Activated CD8-positive, alpha-beta T cell treated with anti-CD3 and anti-CD28 coated beads for 36 hours (primary cell): Measurements from ENCODE around the gene RECQL5. TPM values are rescaled to one million over a fixed set of nuclear protein-coding genes. Genes with fewer than 3 reads are reported as not detected.

Experiments used
- ATAC-seq: fragments of 200-7000 bp; cut with Tn5 transposase; one replicate; pipeline ENCODE4 v1.10.0; 2021; ENCODE audit warnings: mild to moderate bottlenecking, moderate library complexity
- CTCF ChIA-PET: fragments of 350-600 bp; sonication (Branson Sonifier 250); formaldehyde crosslinking; loops from one replicate; lab custom pipeline; 2021; ENCODE audit warnings: antibody characterized with exemption; lab: Charles Lee
- POLR2A ChIA-PET: fragments of 350-600 bp; sonication (Branson Sonifier 250); formaldehyde crosslinking; loops from one replicate; lab custom pipeline; 2021; ENCODE audit warnings: antibody characterized with exemption; lab: Charles Lee
- DNase-seq: peaks from one replicate; pipeline ENCODE4 v3.0.0-alpha.2; 2020
- H3K27ac Mint-ChIP-seq: one replicate; pipeline ENCODE4 v1.8.0; 2021; ENCODE audit warnings: mild to moderate bottlenecking, mixed read lengths
- H3K27me3 Mint-ChIP-seq: one replicate; pipeline ENCODE4 v1.8.0; 2021; ENCODE audit warnings: mixed read lengths
- H3K36me3 Mint-ChIP-seq: one replicate; pipeline ENCODE4 v1.8.0; 2021; ENCODE audit warnings: low read depth, mixed read lengths
- H3K4me1 Mint-ChIP-seq: one replicate; pipeline ENCODE4 v1.8.0; 2021; ENCODE audit warnings: low read depth, mixed read lengths
- H3K4me3 Mint-ChIP-seq: one replicate; pipeline ENCODE4 v1.8.0; 2021; ENCODE audit warnings: mild to moderate bottlenecking, moderate library complexity, mixed read lengths
- H3K9me3 Mint-ChIP-seq: one replicate; pipeline ENCODE4 v1.8.0; 2021; ENCODE audit warnings: mixed read lengths
- CTCF ChIP-seq: fragments of 200-600 bp; IDR thresholded peaks from one replicate; pipeline ENCODE4 v1.8.0; 2022; ENCODE audit warnings: antibody characterized with exemption, mild to moderate bottlenecking
- intact Hi-C: fragments of 100-400 bp; cut with micrococcal nuclease; formaldehyde crosslinking; loops from one replicate; pipeline ENCODE4 v1.10.0; 2022
- total RNA-seq, 2 experiments: library from RNA; stranded (reverse); gene quantifications; one replicate each; pipeline ENCODE4 v1.2.3, GENCODE V29; 2021

The RECQL5 gene
- total RNA-seq, 2 experiments from 2014 or later = 33.3 to 34.2 TPM

DNA sequence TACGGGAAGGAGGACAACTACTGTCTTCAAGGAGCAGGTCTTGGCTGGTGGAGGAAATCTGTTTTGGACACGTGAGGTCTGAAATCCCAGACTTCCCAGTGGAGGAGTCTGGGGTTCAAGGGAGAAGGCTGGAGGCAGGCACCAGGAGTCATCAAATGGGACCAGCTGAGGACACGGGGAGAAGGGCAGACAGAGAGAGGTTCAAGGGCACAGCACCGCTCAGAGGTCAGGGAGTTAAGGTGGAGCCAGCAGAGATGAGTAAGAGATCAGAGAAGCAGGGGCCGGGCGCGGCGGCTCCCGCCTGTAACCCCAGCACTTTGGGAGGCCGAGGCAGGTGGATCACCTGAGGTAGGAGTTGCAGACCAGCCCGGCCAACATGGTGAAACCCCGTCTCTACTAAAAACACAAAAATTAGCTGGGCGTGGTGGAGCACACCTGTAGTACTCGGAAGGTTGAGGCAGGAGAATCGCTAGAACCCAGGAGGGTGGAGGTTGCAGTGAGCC, 44.1 kb downstream of the RECQL5 start:
- Mint-ChIP-seq H3K27ac (no peak overlapping the region), H3K36me3 (no peaks in the 10 kb centered on the region), H3K4me1 (no peaks in the 10 kb centered on the region), H3K27me3 (no peaks in the 10 kb centered on the region), H3K4me3 (no peak overlapping the region), H3K9me3 (no peaks in the 10 kb centered on the region)
- ChIA-PET CTCF (interaction anchor here (1.0 to 3.4 kb wide), 5 partner anchors 11 to 131 kb away, joined by 3 to 27 read pairs (median 6); partner anchors contain the start of gene SMIM5), POLR2A (no interaction called here)
- intact Hi-C loops = no loop called here
- DNase-seq (no peak), ATAC-seq (no peak)
- no peak for TF ChIP-seq CTCF

- DNase-seq = no peak
- Mint-ChIP-seq H3K36me3 (no peaks in the 10 kb centered on the region), H3K27ac (no peak overlapping the region), H3K4me3 (no peak overlapping the region), H3K4me1 (no peaks in the 10 kb centered on the region), H3K27me3 (no peaks in the 10 kb centered on the region), H3K9me3 (no peaks in the 10 kb centered on the region)
- ATAC-seq = no peak
- ChIA-PET POLR2A (no interaction called here), CTCF (interaction anchor here (1.0 to 3.2 kb wide), 5 partner anchors 10 to 126 kb away, joined by 3 to 23 read pairs (median 4); partner anchors contain the start of gene SMIM5)
- TF ChIP-seq CTCF = no peak
- intact Hi-C loops = no loop called here
These were observed 44.9 kb downstream of the RECQL5 start for GRCh38 chr17:75622076-75622475.

DNA sequence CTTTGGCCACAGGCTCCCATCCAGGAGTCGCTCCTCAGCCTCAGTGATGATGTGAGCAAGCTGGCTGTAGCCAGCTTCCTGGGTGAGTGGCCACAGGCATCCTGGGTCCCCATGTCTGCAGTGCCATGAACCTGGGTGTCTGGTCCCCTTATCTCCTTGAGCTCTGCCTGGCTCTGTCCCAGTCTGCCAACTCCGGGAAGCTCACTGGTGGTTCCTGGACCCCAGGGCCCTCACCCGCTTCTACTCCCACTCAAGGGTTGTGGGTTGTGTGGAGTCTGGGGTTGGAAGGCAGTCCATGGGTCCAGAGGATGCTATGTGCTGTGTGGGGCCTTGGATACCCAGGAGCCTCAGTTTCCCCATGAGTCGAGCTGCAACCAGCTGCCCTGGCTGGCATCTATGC, 45.5 kb downstream of the RECQL5 start:
- Mint-ChIP-seq H3K36me3 (no peaks in the 10 kb centered on the region), H3K4me1 (no peaks in the 10 kb centered on the region), H3K4me3 (no peak overlapping the region), H3K27me3 (no peaks in the 10 kb centered on the region), H3K27ac (no peak overlapping the region), H3K9me3 (no peaks in the 10 kb centered on the region)
- CTCF ChIA-PET = interaction anchor here (0.9 to 3.1 kb wide), 5 partner anchors 9 to 132 kb away, joined by 3 to 21 read pairs (median 5); partner anchors contain the start of gene SMIM5
- no peak for TF ChIP-seq CTCF
- DNase-seq (no peak), ATAC-seq (no peak)
- POLR2A ChIA-PET = no interaction called here
- intact Hi-C loops = no loop called here

DNA sequence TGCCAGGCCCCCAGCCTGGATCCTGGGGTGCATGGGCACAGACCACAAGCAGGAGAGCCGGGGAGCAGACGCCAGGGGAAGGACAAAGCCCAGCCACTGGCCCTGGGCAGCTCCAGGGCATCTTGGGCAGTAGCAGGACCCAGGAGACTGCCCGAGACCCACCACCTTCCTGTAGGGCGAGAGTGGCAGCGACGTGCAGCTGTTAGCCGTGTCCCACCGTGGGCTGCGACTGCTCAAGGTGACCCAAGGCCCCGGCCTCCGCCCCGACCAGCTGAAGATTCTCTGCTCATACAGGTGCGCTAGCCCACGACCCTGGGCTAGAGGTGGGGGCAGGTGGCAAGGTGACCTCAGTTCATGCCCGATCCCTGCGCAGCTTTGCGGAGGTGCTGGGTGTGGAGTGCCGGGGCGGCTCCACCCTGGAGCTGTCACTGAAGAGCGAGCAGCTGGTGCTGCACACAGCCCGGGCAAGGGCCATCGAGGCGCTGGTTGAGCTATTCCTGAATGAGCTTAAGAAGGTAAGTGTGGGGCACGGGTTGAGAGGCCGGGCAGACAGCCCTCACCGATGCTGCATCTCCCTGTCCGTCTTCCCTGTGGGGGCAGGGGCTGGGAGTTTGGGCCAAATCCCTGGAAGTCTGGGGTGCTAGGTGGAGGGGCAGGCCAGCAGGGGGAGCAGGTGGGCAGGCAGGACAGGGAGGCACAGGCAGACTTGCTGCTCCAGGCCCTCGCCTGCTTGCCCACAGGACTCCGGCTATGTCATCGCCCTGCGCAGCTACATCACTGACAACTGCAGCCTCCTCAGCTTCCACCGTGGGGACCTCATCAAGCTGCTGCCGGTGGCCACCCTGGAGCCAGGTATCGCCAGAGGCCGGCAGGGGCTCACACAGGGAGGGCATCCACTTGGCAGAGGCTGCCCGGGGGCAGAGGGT, 47.2 kb downstream of the RECQL5 start:
- Mint-ChIP-seq H3K36me3 (no peaks in the 10 kb centered on the region), H3K27ac (no peak overlapping the region), H3K4me3 (no peak overlapping the region), H3K4me1 (no peaks in the 10 kb centered on the region), H3K27me3 (no peaks in the 10 kb centered on the region), H3K9me3 (no peaks in the 10 kb centered on the region)
- DNase-seq (peak; percentile 25), ATAC-seq (no peak)
- POLR2A ChIA-PET = no interaction called here
- TF ChIP-seq CTCF = no peak
- CTCF ChIA-PET = interaction anchor here (0.8 to 3.1 kb wide), 7 partner anchors 10 to 134 kb away, joined by 3 to 21 read pairs (median 4); partner anchors contain the start of gene SMIM5
- intact Hi-C loops = no loop called here

GRCh38 chr17:75617675-75618074, 49.3 kb downstream of the RECQL5 start:
- no peak for DNase-seq
- no peaks in the 10 kb centered on the region for H3K9me3 Mint-ChIP-seq
- H3K27me3 Mint-ChIP-seq = no peaks in the 10 kb centered on the region
- POLR2A ChIA-PET = no interaction called here
- no peak overlapping the region for H3K27ac Mint-ChIP-seq
- intact Hi-C loops = no loop called here
- CTCF ChIA-PET = interaction anchor here (1.0 to 2.4 kb wide), 5 partner anchors 8 to 130 kb away, joined by 3 to 11 read pairs (median 5); partner anchors contain the start of gene SMIM5
- ATAC-seq = no peak
- no peak for TF ChIP-seq CTCF
- H3K36me3 Mint-ChIP-seq = no peaks in the 10 kb centered on the region
- H3K4me3 Mint-ChIP-seq = no peak overlapping the region
- H3K4me1 Mint-ChIP-seq = no peaks in the 10 kb centered on the region
